ENCODE results near the gene SPAG16.

DNA sequence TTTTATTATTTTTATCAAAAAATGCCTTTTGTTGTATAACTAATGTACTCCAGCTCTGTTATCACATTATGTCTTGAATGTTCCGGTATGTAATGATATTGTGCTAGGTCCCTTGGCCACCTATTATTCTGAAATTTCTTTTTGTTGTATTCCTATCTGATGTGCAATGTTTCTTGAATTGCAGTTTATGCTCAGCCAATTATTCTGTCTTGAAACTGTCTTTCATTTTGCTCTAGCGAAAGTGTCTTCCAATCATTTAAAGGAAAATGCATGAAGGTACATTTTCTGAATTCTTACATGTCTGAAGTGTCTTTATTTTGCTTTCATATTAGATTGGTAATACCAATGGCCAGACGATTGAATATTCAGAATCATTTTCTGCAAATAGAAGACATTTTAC lies 277.5 kb downstream of the SPAG16 start:
- TF ChIP-seq, protein P1, sequence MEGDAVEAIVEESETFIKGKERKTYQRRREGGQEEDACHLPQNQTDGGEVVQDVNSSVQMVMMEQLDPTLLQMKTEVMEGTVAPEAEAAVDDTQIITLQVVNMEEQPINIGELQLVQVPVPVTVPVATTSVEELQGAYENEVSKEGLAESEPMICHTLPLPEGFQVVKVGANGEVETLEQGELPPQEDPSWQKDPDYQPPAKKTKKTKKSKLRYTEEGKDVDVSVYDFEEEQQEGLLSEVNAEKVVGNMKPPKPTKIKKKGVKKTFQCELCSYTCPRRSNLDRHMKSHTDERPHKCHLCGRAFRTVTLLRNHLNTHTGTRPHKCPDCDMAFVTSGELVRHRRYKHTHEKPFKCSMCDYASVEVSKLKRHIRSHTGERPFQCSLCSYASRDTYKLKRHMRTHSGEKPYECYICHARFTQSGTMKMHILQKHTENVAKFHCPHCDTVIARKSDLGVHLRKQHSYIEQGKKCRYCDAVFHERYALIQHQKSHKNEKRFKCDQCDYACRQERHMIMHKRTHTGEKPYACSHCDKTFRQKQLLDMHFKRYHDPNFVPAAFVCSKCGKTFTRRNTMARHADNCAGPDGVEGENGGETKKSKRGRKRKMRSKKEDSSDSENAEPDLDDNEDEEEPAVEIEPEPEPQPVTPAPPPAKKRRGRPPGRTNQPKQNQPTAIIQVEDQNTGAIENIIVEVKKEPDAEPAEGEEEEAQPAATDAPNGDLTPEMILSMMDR (conservative IDR thresholded peaks at IDR 0.05; ENCODE audit: low read length): no peak
- no peak for TF ChIP-seq EZH2phosphoT487 (IDR thresholded peaks at IDR 0.05; ENCODE audit: borderline replicate concordance)
